GM18858 (cell line): ENCODE measurements around the gene NELL1.
"Not testable (repeated sequence)": the region's sequence is repeated elsewhere in the genome, so short reads cannot be mapped to it uniquely, and the experiment has no call there.

ENCODE experiments used
- ATAC-seq: cut with Tn5 transposase; IDR thresholded peaks from one replicate; pipeline ENCODE4 v1.9.1; 2021; ENCODE audit not compliant: unreplicated experiment

Gene NELL1

DNA sequence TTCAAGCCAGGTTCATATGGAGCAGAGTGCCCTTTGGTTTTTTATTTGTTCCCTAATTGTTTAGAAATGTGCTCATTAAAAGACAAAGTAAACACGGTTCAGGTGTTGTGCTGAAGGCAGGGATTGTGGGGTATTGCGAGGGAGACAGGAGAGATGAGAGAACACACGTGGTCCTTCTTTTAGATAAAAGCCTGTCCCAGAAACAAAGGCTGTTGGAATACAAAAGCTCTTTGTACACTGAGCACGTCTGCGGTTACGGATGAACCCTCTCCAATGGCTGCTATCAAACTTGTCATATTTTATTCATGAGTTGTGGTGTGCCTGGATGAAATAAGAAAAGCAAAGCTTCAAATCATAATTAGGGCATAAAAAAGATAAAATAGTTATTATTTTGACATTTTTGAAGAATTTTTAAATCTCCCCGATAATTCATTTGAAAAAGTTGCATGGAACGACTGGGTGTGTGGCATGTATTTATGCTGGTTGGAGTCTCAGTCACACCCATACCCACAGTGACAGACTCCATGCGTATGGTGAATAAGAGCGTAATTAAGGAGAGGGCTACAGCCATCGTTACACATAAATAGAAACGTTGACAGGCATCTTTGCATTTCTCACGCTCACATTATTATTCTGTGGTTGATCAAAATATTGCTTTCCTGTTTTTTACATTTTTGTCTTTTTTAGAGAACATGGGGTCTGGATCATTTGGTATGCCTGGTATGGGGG, 92.9 kb downstream of the NELL1 start:
- no peak for ATAC-seq

DNA sequence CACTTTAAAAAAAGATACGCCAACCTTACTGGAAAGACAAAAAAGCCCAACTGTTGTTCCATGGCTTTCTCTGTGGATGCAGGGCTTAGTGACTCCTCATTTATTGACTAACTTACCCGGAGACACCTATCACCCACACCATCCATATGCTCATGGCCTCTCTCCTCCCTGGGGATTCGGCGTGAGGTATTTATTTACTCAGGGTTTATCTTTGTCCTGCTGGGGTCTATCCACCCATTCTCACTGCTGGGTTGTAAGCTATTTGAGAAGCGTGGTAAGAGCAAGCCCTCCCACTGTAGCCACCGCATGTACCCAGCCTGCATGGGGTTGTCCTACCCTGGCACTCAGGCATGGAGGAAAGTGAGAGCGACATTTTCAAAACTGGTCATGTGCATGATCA, 93.6 kb downstream of the NELL1 start:
- ATAC-seq = no peak

DNA sequence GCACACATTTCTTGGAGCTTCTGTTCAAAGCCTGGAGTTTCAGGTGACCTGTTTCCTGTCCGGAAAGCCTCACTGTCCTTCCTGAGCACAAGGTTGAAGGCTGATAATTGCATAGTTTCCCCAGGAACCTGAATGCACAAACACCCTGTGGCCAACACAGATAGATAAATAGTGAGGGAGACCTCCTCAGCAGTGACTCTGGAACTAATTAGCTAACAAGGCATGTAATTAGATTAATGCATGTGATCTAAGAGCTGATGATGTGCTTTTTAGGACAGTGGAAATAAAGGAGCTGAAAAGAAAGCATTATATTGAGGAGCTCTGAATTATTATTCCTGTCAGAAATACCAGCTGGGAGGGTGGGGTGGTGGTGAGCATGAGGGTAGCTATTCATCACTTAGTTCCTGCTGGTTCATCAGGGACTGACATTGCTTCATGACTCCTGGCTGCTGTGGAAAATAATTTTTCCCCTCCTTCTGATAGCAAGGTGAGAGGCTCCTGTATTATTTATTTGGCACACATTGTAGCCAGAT, 101.1 kb downstream of the NELL1 start:
- ATAC-seq = no peak

DNA sequence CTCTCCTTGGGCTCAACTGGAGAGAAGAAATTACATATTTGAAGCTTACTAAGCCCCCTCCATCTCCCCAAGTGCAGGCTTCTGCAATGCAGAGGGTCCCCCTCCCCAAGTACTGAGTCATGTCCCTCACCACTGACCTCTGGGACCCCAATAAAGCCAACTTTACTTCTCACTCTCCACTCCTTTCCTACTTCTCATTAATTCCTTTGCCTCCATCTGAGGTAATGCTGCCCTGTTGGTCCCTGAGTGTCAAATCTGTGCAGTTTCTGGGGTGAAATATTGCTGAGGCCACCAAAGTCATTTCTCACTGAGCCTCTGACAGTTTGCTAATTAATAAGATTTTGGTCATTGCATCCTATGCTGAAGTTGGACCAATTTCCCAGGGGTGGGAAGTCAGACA, 101.6 kb downstream of the NELL1 start:
- ATAC-seq = no peak

DNA sequence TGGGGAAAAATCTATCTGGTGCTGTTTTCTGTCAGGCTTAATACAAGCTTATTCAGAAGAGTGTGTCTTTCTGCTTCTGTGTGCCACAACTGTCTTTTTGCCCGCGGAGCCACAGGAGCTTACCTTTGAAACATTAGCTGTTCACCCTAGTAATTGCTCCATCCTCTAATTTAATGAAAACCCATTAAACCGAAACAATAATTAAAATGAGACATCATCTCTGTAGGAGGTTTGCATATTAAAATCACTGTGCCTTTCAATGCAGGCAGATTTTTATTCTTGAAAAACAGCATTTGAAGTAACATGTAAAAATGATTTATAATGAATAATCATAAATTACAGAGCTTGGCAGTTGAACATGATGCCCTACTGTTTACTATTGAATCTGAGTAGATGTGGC, 102.3 kb downstream of the NELL1 start:
- ATAC-seq = no peak

DNA sequence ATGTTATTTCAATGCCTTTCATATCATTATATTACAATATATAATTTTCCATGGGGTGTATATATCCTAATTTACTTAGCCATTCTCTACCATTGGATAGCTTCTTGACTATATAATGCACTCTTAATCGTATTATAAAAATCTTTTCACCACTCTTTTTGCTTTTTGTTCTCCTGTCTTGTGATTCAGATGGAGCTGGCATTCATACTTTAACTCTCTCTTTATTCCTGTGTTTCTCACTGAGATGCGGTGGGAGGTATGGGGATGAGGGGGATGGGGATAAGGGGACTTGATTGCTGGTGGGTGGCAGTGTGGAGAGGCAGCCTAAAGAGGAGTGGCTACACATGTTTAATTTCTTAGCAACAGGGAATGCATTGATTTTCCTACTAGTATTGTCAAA, 105.9 kb downstream of the NELL1 start:
- ATAC-seq = no peak

DNA sequence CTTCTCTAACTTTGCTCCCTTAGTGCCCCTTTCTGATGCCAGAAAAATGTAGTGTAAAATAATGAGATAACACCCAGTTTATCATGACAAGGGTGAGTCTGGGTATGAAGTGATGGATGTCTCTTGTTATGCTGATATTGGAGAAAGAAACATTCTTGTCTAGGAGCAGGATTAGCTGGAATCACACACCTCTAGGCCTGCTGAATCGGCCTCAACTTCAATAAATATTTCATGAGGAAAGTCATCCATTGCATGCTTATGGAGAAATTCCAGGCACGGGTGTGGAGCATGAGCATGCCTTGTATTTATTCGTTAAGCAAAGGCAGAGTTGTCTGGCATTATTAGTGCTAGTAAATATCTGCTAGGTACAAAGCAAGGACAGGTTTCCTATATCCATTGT, 113.4 kb downstream of the NELL1 start:
- ATAC-seq = no peak

DNA sequence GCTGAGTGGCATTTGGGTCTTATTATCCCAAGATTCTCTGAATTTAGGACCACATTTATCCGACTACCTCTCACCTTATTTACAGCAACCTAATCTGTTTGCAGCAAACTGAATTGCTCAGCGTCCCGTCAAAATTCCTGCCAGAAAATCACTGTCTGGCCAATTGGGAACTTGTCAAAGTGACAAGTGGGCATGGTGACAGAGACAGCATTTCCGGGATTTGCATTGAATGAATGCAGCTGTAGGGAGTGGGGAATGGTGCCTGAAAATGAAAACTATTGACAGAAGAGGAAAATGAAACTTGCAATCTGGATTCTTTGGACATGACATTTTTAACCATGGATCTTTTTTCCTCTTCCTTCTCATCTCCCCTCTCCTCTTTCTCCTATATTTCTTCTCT, 113.8 kb downstream of the NELL1 start:
- ATAC-seq = no peak

DNA sequence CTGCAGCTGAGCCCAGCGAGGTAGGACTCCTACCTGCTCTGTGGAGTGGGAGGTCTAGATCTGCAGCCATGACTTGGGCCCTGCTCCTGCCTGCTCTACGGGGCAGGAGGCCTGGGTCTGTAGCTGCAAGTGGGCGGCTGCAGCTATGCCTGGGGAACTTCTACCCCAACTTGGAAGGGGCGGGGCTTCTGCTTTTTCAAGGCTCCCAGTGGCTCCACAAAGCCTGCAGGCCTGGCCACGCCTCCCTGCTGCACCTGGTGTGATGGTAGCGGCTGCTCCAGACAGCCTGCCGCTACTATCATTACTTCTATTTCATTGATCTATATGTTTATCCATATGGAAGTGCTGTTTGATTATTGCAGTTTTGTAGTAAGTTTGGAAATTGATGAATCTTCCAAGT, 121.2 kb downstream of the NELL1 start:
- ATAC-seq = no peak

DNA sequence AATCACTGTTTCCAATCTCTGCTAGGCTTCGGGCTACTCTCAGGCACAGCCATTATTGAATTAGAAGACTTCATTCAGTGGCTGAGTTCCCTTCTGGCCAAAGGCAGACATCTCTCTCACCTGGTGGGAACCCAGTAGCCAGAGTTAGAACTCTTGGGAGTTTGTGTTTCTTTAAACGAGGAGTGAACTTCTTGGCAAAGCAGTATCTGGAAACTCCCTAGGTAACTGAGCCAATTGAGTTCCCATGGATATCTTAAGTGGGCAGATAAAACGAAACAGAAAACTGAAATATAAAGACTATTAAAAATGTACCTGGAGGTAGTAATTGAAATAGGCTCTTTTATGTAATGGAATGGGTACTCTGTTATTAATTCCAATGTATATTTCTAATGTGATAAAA, 125.6 kb downstream of the NELL1 start:
- no peak for ATAC-seq

DNA sequence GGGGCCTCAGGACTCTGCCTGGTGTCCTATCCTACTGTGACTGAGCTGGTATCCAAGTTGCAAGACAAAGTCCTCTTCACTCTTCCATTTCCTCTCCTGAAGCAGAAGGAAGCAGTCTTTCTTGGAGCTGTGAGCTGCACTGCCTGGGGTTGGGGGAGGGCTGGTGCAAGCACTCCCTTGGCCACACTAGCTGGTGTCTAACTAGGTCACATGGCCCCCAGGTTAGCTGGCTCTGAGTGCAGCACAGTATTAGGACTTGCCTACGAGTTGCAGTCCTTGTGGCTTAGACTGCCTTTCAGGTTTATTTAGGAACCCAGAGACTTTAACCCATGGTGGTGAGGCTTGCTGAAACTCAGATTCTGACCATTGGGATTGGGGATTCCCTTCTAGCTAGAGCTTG, 138.9 kb downstream of the NELL1 start:
- ATAC-seq = no peak

DNA sequence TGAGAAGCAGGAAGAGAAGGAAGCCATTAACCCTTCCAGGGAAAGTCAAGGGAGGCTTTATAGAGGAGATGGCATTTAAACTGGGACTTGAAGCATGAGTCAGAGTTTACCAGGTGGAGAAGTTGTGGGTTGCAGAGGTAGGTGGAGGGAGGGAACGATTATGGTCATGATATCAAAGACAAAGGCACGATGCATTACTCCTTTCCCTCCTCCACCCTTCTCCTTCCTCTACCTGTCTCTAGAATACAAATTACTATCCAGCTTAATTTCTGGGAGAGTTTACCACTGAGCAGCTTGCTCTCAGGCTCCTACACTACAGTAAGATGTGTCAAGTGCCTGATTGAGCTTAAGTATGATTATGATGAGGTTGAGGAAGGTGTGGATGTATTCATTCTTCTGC, 151.7 kb downstream of the NELL1 start:
- ATAC-seq = no peak

DNA sequence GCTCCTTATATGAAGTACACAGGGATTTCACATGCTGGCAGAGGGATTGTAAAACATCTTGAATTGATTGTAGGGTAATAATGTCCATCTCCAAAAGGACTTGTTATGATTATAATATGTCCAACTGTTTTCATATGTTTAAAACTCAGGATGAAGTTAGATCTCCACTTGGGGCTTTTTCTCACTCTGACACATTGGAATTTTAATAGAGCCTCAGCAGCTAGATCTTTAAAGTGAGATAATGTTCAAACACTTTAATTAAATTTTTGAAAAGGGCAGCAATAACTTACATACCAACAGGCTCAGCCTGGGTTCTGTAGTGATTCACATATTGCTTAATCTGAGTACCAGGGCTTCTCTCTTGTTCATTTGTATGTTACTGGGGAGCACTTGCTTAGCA, 152.1 kb downstream of the NELL1 start:
- no peak for ATAC-seq

DNA sequence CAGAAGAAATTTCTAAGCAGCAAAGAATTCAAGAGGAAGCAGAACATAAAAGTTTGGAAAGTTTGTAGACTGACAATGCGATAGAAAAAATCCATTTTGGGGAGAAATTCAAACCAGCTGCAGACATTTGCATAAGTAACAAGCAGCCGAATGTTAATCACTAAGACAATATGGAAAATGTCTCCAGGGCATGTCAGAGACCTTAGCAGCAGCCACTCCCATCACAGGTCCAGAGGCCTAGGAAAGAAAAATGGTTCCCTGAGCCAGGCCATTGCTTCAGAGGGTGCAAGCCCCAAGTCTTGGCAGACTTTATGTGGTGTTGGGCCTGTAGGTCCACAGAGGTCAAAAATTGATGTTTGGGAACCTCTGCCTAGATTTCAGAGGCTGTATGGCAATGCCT, 155.4 kb downstream of the NELL1 start:
- ATAC-seq = no peak

DNA sequence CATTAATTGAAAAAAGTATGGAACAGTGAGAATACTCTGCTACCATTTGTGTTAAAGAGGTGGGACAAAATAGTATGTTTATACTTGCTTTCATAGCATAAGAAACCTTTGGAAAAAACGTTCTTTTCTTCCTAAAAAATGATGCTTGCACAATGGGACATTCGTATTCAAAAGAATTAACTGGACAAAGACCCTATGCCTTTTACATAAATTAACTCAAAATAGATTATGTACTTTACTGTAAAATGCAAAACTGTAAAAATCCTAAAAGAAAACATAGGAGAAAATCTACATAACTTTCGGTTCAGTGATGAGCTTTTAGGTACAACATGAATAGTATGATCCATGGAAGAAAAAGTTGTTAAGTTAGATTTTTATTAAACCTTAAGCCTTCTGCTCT, 166.2 kb downstream of the NELL1 start:
- ATAC-seq = no peak

DNA sequence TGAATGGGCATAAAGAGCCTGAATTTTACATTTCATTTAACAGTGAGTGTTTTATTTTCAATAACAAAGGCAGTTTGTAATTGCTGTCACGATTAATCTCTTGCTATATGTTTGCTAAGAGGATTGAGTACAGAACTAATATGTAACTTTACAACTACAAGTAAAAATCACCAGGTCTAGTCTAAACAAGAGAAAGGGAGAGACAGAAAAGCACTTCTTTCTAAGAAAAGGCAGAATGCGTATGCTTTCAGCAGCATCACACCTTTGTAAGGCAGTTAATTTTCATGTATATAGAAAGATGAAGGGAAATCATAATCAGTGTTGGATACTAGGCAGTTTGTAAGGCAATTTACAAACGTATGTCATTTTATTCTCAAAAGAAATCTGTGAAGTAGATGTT, 169.8 kb downstream of the NELL1 start:
- no peak for ATAC-seq

DNA sequence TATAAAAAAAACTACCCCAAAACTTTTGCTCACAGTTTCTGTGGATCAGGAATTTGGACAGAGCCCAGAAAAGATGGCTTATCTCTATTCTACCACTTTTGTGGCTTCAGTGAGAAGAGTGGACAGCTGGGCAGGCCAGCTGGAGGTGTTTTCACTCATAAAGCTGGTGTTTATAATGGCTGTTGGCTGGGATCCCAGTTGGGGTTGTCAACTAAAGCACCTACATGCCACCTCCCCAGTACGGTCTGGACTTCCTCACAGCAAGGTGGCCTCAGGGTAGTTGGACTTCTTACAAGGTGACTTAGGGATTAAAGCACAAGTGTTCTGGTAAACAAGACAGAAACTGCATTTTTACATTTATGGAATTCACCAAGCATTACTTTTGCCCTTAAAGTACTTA, 171.0 kb downstream of the NELL1 start:
- no peak for ATAC-seq

DNA sequence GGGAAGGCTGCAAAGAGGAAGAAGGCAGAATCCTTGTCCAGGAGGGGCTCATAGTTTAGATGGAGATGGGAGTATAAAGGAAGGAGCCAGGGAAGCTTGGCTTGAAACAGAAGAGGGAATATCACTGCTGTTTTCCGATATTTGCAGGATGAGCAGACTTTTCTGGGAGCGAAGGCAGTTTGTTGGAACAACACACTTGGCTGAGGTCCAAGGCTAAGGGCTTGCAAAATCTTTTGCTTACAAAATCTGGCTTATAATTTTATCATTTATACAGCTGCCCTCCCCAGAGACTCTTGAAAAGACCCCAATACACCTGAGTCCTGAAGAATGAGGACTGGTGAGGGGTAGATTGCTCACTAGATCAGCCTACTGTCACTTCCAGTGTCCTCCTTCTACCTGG, 174.8 kb downstream of the NELL1 start:
- ATAC-seq = no peak

DNA sequence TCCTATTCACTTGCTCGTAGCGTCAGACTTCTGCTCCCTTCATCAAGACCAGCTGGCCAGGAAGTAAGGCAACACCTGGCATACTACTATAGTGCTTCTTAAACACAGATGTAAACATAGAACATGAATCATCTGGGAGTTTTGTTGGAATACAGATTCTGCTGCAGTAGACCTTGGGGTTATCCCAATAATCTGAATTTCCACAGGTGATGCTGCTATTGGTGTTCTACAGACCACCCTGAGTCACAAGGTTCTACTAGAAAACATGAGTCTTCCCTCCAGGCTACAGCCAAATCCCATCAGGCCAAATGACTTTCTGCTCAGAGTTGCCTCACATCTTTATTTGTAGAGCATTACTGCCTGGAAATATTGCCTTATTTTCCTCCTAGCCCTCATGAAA, 175.2 kb downstream of the NELL1 start:
- no peak for ATAC-seq

DNA sequence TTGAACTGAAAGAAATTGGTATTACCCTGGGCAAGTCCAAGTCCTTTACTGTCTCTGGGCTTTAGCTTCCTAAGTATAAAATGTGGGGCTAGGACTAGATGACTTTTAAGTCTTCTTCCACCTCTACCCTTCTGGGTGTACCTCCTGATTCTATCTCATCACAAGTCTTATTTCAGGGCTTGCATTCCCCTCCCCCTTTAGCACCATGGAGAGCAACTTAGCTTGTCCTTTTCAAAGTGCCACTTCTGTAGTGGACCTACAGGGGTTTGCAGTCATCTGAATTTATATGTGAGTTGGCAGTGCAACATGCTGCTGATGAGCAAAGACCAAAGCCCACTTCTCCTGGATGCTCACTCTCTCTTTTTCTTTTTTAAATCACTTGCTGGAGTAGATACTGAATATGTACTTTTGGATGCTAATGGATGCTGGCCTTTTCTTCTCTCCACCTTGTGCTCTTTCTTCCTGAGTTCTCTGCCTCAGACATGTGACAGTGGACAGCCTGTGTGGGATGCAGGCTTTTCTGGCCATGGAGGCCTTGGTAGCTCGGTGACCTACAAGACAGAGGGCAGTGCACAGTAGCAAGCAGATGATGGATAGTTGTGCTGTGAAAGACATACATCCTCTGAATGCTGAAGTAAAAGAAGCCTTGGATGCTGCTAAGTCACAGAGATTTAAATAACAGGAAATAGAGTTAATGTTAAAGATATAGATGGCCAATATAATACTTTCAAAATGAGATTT, 185.0 kb downstream of the NELL1 start:
- no peak for ATAC-seq

DNA sequence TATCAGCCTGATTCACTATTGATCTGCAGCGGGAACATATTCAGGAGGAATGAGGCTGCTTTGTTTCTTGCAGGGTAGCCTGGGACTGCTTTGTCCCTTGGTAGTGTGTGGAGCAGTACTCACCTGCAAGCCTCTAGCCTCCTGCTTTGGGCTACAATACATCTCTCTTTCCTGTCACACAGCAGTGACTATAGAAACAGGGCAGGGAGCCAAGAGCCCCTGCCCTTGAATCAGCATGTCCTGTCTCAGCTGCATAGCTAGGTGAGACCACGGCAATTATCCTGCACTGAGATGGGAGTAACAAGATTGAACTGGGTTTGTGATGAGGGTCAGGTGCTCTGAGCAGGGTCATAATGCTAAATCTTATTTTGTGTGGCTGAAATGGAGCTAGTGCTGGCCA, 191.9 kb downstream of the NELL1 start:
- ATAC-seq = no peak

DNA sequence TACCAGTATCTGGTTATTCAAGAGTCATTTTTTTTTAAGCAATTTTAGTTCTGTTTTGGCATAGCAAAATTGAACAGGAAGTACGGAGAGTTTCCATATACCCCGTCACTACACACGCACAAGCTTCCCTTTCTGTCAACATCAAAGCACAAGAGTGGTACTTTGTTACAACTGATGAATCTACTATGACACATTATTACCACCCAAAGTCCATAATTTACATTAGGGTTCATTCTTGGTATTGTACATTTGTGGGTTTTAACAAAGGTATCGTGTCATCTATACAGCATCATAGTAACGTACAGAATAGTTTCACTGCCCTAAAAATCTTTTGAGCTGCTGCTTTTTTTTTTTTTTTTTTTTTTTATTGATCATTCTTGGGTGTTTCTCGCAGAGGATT, 192.9 kb downstream of the NELL1 start:
- ATAC-seq = not testable (repeated sequence)

DNA sequence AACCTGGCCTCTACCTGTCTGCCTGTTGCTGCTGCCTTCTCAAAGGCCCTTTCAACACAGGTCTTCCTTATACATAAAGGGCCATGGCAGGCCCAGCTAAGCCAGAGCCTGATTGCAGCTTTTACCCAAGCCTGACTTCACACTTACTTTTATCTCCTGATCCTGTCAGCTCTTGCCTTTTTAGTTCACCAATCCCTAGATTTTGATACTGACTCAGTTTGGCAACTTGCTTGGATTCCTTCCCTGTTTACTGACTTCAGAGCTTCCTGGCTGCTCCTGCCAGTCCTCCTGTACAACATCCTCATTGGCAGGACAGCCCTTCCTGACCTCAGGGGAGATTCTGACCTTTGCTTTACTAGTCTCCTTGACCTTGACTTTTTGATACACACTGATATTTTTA, 195.2 kb downstream of the NELL1 start:
- no peak for ATAC-seq
